Hematopoietic multipotent progenitor cell treated with erythropoietin and hydrocortisone succinate and interleukin-3 and kit ligand, for 8 days (in vitro differentiated cells): ENCODE data around the gene SPX.
A peak's percentile ranks its signal among the peaks of the same experiment; 100 is the strongest.

Experiments used
- DNase-seq: peaks from one replicate; pipeline ENCODE4 v3.0.0-alpha.2; 2015

The SPX gene, protein sequence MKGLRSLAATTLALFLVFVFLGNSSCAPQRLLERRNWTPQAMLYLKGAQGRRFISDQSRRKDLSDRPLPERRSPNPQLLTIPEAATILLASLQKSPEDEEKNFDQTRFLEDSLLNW

DNA sequence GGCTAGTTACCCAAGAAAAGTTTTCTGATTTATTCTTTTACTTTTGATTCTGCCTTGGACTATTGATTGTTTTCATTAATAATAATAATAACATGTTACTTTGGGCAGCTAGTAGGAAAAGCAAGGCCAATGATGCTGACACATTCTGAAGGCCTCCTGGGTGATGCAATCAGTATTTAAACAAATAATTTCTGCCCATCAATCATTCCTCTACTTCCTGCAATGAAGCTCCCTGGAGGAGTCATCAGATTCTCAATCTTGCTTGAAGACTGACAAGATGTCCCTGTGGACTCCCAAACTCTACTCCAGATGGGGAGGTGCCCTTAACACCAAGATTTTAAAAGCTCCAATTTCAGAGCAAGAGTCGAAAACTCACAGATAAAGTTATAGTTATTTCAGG lies at the start of gene SPX:
Gene SPX, plus strand, starts transcription at position 244 of the 400 bp plus-strand sequence. CDS start 177 bp downstream, outside the sequence.
- no peak for DNase-seq

DNA sequence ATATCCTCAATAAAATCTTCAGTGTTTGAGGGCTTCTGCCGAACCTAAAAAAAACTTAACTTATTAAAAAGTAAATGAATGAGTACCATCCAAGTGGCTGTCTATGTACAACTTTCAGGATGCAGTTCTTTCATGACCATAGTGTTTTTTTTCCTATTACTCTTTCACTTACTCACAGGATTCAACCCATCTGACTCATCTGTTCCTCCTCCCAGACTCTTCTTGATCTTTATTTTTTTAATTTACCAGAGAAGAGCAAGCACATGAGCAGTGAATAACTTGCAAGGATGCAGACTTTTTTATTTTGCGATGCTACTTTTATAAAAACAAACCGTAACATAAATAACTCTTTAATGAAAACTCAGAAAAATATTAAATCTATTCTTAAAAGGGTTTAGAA lies 49.1 kb upstream of the SPX start:
- DNase-seq: no peak

DNA sequence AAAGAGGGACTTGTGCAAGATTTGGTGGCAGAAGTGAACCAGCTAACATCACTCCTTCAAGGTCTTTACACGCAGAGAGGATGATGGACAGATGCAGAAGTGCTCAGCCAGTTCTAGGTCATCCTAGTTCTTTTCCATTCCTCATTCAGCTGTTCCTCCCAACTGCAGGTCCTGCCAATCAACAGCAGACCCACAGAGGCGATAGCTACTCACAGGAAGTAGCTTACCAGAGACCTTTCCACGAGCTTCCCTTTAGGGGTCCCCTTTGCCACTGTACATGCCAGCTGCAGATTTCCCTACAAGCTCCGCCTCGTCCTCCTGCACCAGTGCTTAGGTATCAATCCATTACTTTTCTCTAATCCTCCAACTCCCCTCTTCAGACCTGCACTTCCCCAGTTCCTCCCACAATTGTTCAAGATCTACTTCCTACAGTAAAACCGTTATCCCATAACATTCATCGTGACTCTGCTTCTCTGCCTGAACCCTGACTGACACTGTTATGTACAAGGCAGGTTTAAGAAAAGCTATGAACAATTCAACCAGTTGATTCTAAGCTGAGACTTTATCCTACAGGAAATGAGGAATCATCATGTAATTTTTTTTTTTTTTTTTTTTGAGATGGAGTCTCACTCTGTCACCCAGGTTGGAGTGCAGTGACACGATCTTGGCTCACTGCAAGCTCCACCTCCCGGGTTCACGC lies 47.2 kb upstream of the SPX start:
- no peak for DNase-seq

DNA sequence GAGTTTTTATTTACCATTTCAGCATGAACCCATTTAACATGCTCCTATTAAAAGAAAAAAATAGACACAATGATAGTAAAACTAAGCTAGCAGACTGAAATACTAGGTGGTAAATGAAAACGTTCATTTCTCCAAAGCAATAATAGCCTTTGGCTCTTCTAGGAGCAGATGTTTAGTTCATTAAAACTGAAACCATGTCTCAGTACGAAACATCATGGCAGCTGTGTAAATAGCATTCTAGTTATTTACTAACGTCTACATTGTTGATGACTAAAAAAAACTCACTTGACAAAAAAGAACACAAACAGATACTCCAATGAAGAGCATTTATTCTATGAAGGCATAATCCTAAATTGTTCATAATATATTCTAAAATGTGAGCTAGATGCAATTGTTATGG lies 42.6 kb upstream of the SPX start:
- DNase-seq: no peak

DNA sequence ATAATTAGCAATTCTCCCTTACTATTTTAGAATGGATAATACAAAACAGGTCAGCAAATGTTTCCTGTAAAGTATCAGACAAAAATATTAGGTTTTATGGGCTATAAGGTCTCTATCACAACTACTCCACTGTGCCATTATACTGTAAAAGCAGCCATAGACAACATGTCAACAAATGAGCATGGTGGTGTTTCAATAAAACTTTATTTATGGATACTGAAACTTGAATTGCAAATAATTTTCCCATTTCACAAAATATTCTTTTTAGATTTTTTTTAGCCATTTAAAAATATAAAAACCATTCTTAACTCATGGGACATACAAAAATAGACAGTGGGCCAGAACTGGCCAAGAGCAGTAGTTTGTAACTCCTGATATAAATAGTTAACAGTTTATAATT lies 40.1 kb upstream of the SPX start:
- no peak for DNase-seq

DNA sequence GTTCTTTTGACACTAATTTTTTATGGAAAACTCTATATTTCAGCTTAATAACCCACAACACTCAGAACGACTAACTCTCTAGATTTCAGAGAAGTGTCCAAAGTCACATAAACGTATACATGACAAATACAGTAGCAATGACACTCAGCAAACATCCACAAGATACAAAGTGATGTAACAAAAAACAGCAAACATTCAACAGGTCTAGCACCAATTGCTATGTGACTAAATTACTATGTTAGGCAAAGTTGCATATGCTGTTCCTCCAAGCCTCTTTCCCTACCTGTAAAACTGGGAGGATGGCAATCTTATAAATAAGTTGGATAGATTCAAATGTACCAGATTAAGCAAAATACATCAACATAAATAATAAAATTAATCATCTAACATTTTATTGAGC lies 26.3 kb upstream of the SPX start:
- DNase-seq: no peak

DNA sequence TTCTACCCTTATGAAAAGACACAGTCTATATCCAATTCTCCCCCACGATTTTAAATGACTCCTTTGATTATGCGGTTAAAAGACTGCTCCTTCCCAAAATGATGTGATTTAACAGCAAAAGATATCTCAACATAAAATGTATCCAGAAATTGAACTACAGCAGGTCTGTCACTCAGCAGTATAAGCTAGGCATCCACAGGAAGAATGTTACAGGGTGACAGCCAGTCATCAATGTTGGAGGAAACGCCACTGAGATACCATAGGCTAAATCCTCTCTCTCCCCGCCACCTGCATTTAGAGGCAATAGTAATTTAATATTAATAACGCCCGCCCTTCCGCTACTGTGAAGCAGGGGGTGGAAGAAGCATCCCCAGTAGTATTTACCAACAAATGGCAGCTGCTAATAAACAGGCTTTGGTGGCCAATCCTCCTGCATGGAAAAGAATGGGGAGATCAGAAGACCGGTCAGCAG lies 25.3 kb upstream of the SPX start:
- no peak for DNase-seq

DNA sequence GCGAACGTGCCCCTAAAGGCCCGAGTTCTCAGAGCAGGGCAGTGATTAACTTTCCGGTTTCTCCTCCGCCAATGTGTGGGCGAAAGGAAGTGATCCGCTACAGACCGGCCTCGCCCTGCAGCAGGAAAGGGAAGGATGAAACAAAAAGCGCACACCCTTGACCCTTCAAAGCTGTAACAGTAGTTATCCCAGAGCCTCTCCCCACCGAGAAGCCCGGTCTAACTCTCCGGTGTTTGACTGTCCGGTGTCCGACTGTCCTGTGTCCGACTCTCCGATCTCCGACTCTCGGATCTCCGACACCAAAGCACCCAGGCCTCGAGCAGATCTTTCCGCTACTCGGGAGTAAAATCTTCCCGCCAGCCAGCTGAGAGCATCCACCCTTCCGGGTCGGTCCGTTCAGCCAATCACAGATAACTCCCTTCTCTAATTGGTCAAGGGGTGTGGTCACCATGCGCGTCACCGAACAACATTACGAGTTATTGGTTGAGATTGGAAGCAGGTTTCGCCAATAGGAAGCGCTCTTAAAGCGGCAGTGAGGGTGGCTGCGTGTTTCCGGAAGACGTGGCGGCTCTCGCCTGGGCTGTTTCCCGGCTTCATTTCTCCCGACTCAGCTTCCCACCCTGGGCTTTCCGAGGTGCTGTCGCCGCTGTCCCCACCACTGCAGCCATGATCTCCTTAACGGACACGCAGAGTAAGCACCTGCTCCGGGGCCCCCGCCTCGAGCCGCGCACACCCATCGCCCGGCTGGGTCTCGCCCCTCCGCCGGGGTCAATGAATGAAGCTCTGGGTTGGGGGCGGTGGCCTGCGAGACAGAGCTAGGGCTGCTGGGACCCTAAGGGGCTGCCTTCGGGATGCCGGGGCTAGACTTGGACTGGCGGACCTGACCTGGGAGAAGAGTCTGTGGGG lies 24.6 kb upstream of the SPX start, which contains the start of the genes GOLT1B and RECQL:
Gene GOLT1B, plus strand, starts transcription at position 532 of the 906 bp plus-strand sequence. Its CDS starts 135 bp downstream, at position 667.
Gene RECQL, minus strand, starts transcription at position 378 of the 906 bp plus-strand sequence. CDS start 2,065 bp downstream, outside the sequence.
- peak; percentile 99 for DNase-seq

DNA sequence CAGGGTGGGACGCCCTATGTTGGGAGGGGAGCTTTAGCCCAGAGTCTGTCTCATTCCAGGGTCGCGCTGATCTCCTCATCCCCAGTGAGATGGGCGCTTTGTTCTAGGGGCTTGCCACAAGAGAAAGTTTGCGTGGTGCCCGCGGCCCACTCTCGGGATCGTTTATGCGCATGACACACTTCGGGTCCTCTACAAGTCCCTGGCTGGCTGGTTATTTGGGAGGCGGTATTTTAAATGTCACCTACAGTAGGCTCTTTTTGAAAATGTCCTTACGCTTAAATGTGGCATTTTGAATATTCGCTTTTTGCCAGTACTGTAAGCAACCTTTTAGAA lies 24.0 kb upstream of the SPX start:
- peak; percentile 30 for DNase-seq

DNA sequence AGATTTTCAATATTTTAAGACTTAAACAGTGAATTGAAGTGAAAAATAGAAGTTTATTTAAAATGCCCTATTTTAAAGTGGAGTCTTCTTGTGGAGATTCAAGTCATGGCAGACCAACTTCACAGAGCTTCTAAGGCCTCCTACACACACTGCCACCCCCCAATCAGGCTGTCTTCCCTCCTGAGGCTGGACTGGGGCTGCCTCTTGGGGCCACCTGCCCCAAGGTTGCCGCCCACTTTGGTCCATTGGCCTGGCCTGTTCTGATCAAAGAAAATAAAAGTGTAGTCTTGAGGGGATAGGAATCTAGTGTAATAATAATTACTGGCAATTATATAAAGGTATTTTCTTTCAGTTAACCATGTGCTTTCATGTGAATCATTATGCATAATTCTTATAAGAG lies 23.2 kb upstream of the SPX start:
- no peak for DNase-seq

DNA sequence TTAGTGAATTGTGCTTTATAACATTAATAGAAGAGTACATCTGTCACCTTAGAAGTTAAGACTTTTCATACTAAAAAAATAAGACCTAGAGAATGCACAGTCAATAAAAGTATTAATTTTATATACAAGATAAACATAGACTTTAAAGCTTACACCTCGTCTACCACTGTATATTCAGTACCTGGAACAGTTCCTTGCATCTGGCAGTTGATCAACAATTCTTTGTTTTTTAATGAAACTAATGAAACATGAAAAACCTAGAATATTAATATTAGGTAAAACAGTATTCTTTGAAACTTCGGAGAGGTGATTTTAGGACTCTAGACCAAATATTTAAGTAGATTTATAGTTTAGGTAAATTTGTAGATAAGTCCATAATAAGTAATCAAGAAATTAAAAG lies 20.2 kb upstream of the SPX start:
- DNase-seq: no peak

DNA sequence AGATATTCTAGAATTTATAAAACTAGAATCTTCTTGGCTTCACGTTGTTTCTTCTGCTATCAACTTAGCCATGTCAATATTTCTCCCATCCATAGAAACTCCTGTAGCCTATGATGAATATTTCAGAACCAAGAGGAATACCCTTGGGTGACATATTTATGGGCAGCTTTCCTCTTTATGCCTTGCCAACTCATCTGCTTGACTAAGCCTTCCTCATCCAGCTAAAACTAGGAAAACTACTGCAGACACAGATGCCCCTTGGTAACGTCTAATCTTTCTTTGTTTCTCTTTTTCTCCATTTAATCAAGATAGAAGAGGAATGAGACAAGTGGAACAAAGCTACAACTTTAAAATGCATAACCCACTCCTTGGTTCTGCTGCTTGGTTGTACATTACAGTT lies 18.2 kb upstream of the SPX start:
- DNase-seq: no peak

DNA sequence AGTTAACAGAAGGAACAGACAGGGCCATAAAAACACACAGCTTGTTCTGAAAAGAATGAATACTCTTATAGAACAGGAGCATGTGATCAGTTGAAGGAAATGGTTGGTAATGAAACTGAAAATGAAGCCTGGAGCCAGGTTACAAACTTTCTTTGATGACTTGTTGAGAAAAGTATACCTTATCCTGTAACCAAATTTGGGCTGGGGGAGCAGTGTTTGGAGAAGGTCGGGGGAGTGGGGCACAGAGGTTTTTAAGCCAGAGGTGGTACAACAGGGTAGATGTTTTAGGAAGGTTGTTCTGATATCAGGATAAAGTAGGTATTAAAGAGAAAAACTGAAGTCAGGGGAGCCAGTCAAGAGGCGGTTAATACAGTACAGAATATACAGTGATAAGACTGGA lies 16.3 kb upstream of the SPX start:
- no peak for DNase-seq

DNA sequence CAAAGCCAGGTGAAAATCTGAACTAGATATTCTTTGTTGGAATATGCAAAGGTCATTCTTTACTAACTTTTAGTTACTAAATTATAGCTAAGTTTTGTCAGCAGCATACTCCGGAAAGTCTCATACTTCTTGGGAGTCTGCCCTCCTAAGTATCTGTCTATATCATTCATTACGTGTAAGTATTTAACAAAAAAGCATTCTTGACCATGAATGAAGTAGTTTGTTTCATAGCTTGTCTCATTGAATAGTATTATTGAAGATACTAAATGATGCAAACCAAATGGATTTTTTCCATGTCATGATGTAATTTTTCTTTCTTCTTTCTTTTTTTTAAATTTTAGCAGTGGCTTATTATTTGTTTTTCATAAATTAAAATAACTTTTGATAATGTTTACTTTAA lies 9.8 kb upstream of the SPX start:
- DNase-seq: no peak

DNA sequence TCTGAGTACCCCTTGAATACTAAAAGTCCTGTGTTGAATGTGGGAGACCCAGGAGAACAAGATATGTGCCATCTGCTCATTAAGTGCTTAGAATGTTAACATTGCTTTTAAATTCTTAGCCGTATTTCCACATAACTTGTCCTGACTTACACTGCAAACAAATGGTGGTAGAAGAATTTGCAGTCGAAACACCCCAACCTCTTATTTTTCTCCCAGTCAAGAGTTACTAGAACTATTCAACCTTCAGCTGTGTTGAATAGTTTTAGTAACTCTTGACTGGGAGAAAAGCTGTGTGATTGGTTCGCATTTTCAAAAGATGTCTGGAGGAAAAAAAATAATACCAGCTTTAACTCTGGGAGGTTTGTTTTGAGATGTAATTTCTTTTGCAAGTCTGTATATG lies 7.6 kb upstream of the SPX start:
- no peak for DNase-seq

DNA sequence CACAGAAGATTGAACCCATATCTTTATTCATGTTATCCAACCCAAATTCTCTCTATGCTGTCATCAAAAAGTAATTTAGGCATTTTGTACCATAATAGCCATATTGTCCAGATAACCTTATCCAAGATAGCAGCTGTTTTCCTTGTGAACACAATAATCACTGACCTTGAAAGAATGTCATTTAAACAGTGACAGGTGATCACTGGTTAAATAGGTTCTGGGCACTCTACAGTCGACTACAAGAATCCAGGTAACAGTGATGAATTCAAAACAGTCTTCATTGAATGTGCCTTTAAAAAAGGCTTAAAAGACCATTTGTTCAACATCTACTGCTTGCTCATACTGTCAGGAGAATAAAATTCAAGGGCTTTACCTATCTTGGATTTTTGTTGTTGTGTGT lies 4.6 kb upstream of the SPX start:
- no peak for DNase-seq

DNA sequence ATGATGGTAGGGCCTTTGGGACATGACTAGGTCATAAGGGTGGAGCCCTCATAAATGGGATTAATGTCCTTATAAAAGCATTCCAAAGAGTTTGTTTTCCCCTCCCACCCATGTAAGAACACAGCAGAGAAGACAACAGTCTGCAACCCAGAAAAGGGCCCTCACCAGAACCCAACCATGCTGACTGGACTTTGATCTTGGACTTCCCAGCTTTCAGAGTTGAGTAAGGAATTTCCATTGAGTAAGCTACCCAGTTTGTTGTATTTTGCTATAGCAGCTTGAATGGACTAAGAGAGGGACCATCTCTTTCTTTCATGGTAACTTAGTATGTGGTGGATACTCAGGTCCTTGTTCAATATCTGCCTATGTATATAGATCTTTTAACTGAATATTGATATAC lies 2.9 kb upstream of the SPX start:
- DNase-seq: no peak

DNA sequence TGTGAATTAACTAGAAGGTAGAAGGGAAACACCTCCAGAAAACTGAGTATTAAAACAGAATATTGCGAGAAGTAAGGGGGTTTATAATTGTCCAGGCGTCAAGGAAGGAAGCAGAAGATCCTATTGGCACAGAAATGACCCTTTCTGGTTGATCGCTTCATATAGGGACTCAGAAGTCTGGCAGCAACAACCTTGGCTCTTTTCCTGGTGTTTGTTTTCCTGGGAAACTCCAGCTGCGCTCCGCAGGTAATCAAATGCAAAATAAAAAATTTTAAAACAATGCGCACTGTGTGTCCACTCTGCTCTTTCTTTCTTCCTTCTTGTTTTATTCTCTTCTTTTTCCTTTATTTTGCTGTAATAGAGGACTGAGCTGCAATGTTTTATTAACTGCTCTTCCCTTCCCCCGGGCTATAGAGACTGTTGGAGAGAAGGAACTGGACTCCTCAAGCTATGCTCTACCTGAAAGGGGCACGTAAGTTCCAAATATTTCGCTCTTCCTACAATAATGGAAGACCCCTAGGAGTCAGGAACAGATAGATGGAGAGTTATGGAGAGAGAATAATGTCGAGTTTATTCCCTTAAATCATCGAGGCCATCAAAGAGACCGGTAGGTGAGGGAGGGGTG lies 737 bp downstream of the SPX start:
- no peak for DNase-seq

DNA sequence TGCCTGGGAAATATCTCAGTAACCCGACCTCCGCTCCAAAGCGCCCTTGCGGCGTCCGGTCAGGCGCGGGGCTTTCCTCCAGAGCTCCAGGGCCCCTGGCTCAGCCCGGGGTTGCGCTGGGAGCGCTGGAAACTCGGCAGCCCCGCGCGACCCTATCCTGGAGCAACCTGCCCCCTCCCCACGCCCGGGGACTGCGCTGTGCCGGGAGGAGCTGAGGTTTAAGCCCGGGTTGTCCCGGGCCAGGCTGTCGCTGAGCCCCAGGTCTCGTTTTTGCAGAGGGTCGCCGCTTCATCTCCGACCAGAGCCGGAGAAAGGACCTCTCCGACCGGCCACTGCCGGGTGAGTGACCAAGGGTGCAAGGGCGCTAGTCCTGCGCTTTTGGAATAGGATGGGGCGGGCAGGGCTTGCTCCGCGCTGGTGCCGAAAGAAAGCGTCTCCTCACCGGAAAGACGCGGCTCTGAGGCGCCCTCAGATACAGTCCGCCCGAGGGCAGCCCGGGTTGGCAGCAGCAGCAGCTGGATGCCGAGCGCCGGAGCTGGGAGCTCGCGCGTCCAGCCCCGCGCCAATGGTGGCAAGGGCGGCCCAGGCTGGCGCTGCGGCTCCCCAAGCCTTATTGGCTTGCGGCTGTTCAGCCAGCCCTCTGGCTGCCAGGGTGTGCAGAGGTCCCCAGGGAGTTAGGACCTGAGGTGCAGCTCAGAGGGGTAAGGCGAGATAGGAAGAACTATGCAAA lies 1.5 kb downstream of the SPX start:
- DNase-seq: peak; percentile 55

DNA sequence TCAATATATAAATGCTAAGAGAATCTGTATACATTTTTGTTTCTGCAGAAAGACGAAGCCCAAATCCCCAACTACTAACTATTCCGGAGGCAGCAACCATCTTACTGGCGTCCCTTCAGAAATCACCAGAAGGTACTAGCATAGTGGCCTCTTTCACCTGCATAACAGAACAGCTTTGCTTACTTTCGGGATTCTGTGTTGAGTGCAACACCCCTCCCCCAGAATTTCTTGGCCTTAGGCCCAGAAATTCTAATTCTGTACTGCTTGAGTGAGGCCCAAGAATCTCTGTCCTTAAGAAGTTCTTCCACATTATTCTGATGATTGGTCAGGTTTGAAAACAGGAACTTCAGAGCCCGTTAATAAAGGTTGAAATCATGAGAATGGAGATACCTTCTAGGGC lies 2.9 kb downstream of the SPX start:
- no peak for DNase-seq

DNA sequence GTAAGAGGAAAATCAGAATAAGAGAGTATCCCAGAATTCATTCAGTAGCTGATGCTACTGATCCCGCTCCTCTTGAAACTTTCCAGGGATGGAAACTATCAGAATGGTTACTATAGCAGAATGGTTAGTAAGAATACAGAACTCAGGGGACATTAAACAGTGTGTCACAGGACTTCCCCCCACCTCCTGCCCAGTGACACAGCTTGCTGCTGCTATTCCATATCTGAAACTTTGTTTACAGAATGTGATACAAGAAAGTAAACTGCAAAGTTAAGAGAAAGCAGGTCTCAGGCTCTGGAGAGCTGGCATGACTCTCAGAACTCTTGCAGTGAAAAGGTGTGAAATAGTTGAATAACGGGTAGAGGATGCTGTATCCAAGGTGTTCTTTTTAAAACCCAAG lies 3.4 kb downstream of the SPX start:
- DNase-seq: no peak

DNA sequence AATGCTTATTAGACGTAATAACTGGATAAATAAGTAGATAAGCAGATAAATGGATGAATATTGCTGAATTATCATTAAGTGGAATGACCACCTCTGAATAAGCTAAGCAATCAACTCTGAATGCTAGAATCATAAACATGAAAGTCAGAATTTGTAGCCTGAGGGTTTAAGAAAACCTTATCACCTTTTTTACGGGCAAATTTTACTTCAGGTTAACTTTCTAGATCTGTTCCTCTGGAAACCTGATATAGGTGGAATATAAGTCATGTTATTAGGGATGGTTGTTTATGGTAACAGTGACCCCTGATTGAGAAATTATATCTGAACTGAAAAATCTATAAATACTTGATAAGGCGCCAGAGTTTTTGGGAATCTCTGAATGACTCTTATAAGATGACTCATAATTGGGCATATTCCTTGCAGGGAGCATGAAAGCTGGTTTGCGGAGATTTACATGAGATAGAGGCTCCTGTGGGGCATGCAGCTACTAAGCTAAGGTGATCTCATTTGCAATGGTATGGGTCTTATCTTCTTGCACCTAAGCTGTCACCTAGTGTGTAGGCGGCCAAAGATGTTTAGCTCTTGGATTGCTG lies 12.1 kb downstream of the SPX start:
- DNase-seq: no peak
